Measurements from ENCODE around the gene TSPAN12.

Gene TSPAN12

DNA sequence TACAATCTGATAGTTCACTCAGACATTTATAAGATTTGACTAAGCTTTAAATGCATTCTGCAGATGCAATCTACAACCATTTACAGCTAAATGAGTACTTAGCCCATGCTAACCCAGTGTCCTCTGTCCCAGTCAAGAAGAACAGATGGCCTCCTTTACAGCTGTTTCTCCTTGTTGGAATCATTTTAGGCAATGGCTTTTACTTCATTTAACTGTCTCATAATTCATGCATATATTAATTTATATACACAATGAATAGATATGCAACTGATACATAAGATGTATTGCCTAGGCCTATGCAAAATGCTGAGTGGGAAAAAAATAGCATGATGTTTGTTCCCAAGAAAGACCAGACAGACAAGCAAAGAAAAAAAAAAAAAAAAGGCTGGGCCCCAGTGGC is 82.2 kb downstream of the TSPAN12 start:
- no peak for DNase-seq
- intact Hi-C loops (cut with DNase I), result no loop called here

DNA sequence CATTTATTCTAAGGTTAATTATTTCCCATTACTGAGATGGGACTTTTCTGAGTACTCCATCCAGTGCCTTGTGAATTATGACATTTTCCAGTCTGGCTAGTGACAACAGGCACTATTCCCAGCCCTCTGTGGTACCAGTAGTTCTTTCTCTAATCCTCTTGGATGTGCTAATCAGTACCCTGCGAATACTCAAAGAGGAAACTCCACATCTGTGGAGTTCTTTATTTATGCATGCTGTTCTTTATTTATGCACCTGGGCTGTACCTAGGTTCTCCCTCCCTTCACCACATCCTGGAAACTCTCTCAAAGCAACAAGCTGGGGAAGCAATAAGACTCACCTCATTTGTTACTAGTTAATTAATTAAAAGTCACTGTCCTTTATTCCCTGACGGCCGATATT is 83.5 kb downstream of the TSPAN12 start:
- DNase-seq, result no peak
- intact Hi-C loops (cut with DNase I), result no loop called here

DNA sequence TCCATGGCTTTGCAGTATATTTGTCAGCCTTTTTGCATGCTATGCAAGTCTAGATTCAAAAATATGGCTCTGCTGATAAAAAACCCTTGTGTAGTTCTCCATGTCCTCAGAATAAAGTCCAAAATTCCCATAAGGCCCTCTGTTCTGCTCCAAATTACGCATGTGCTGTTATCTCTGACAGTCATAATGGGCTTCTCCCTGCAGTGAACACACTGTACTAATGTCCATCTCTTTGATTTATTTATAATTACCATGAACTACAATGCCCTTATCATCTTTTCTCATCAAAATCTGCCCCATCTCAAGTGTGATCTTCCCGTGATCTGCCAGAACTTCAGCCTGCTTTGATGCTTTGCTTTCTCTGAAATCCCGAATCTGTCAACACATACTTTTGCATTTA is 87.7 kb downstream of the TSPAN12 start:
- intact Hi-C loops (cut with DNase I), result no loop called here

DNA sequence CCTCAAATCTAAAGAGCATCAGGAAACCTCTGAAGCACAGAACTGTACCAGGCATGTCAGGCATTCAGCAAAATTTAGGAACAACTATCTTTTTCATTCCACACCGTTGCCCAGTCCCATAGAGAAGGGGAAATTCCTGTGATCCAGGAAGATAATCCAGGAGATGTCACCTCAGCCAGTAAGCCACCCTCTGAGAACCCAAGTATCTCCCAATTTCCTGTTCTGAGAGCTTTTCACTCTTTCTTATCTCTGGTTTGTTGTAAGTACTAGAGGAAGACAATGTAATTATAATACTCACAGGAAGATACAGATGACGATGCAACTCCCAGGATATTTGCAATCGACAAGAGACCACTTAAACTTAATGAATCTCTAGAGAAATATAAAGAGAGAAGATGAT is 97.1 kb downstream of the TSPAN12 start:
- intact Hi-C loops (cut with DNase I), result no loop called here
- no peak for DNase-seq

More for the DNA sequence above, 87.7 kb downstream of the TSPAN12 start:
- DNase-seq, result no peak

DNA sequence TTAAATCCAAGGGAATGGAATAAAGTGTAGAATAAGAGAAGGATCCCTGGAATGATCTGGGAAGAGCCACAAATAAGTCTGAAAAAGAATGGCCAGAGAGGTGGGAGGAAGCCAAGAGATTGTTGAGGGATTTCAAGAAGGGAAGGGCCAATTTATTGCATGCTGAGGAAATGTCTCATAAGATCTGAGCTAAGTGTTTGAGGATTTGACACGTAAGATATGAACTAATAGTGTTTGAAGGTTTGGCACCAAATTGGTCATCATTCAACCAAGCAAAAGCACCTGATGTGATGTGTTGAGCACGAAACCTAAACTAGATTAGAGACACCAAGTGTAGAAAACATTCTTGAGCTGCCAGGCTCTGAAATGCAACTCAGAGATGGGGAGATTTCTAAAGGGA is 97.9 kb downstream of the TSPAN12 start:
- intact Hi-C loops (cut with DNase I), result no loop called here
- no peak for DNase-seq

DNA sequence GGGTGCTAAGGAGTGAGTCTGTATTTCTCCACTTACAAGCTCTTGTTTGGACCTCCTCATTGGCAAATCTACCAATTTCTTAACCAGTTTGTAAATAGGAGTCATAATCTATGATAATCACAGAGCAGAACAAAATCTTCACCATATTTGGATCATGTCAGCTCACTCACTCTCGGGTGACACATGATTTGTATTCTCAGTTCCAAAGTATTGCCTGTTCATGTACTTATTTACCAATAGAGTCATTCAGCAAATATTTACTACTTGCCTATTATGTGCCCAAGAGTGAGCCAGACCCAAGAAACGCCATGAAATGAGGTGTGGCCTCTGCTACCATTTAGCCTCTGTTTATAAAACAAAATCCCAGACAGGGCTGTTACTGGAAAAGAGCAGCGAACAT is 114.8 kb downstream of the TSPAN12 start:
- intact Hi-C loops (cut with DNase I), result no loop called here
- DNase-seq, result no peak

DNA sequence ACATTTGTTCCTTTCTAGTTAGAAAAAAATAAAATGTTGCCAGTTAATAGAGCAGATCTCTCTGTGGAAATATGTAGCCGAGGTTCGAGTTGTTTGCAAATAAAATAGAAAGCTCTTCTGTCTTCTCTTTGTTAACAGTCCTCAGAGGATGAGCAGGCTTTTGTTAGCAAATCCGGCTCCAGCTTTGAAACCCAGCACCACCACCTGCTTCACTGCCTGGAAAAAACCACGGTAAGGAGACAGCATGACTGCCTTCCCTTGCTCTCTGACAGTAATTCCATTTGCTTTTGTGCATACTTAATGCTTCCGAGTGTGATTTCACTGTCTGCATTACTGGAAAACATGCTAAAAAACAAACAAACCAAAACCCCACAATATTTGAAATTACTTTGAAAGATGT is 115.6 kb downstream of the TSPAN12 start:
- intact Hi-C loops (cut with DNase I), result no loop called here
- DNase-seq, result peak in 2 of 10 donors; percentile 24 to 75

DNA sequence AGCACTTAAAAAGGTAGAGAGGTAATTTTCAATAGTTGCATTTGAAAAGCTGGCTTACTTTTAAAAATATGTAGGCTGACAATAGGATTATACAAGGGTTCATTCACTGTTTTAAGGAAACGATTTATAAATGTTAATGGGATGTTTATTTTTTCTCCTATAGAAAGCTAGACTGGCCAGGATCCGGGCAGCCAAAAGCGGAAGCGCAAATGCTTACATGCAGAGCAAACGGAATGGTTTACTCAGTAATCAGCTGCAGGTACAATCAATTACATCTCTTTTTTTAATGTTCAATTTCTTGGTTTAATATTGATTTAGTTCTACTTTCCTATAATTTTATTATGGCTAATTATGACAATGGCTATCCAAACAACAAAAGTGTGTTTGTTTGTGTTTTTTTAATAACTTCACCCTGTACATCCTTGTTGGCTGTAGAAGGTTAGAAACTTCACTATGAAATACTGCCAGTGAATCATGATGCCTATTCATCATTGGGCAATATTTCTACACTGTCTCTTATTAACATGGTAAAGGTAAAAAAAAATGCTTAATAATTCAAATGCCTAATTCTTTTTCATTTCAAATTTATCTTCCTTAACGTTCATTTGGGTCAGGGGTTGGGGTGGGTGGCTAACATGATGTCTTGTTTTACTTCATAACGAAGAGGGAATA is 116.4 kb downstream of the TSPAN12 start:
- no peak for DNase-seq
- intact Hi-C loops (cut with DNase I), result no loop called here

DNA sequence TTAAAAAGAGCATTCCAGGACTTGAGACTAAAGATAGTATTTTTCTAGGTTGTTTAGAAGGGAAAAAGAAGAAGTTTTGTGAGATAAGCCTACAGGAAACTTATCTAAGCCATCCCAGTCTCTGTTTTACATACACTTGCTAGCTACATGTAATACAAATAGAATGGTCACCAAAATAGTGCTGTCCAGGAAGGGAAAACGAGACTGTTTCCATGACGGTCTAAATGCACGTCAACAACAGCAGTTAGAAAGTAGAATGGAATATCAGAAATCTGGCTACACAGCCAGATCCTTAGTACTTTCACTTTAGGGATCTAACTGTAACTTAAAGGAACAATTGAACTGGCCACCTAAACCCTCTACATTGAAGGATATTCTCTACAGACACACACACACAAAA is 117.6 kb downstream of the TSPAN12 start:
- intact Hi-C loops (cut with DNase I), result no loop called here
- no peak for DNase-seq

DNA sequence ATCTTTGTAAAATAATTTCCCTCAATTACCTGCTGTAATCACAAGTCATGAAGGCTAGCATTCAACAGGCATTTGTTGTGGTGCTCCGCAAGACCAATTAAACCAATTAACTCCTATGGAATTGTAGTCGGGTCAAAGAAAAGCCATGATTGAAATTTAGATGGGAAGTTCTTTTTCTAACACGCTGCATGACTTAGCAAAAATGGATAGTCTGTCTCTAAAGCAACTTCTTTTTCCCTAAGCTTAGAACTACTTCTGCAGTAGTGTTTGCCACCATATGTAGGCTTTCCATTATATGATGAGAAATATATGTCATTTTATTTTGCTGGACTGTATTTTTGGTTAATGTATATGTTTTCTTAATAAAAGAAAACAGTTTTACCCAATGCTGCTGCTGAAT is 119.1 kb downstream of the TSPAN12 start:
- intact Hi-C loops (cut with DNase I), result no loop called here
- DNase-seq, result no peak
